ENCODE data around the gene TMTC3.

Gene TMTC3

DNA sequence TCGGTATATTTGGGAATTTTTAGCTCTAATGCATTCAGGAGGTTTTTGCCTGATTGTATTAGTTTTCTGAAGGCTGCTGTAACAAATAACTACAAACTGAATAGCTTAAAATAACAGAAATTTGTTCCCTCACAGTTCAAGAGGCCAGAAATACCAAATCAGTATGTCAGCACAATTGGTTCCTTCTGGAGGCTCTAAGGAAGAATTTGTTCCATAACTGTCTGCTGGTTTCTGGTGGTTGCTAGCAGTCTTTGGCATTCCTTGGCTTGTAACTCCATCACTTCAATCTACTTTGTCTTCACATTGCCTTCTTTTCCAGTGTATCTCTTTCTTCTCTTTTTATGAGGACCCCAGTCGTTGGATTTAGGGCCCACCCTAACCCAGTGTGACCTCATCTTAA is 21.3 kb downstream of the TMTC3 start:
- TF ChIP-seq, protein P1, sequence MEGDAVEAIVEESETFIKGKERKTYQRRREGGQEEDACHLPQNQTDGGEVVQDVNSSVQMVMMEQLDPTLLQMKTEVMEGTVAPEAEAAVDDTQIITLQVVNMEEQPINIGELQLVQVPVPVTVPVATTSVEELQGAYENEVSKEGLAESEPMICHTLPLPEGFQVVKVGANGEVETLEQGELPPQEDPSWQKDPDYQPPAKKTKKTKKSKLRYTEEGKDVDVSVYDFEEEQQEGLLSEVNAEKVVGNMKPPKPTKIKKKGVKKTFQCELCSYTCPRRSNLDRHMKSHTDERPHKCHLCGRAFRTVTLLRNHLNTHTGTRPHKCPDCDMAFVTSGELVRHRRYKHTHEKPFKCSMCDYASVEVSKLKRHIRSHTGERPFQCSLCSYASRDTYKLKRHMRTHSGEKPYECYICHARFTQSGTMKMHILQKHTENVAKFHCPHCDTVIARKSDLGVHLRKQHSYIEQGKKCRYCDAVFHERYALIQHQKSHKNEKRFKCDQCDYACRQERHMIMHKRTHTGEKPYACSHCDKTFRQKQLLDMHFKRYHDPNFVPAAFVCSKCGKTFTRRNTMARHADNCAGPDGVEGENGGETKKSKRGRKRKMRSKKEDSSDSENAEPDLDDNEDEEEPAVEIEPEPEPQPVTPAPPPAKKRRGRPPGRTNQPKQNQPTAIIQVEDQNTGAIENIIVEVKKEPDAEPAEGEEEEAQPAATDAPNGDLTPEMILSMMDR (conservative IDR thresholded peaks at IDR 0.05; ENCODE audit: low read length): no peak
- peak; percentile 31 for DNase-seq (ENCODE audit: low read depth)
- no peak overlapping the region for H3K4me3 ChIP-seq (ENCODE audit: low read length)

DNA sequence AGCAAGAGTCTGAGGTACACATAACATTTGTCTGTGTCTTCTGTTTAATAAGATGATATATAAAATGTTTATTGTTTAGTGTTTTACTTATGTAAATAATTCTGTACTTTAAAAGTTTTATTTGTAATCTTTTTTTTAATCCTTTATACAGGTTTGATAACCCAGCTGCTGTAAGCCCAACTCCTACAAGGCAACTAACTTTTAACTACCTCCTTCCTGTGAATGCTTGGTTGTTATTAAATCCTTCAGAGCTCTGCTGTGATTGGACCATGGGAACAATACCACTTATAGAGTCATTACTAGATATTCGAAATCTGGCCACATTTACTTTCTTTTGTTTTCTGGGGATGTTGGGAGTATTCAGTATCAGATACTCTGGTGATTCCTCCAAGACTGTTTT is 24.1 kb downstream of the TMTC3 start:
- TF ChIP-seq, protein P1 (conservative IDR thresholded peaks at IDR 0.05; ENCODE audit: low read length): no peak
- no peak for DNase-seq (ENCODE audit: low read depth)
- H3K4me3 ChIP-seq (ENCODE audit: low read length): no peak overlapping the region

DNA sequence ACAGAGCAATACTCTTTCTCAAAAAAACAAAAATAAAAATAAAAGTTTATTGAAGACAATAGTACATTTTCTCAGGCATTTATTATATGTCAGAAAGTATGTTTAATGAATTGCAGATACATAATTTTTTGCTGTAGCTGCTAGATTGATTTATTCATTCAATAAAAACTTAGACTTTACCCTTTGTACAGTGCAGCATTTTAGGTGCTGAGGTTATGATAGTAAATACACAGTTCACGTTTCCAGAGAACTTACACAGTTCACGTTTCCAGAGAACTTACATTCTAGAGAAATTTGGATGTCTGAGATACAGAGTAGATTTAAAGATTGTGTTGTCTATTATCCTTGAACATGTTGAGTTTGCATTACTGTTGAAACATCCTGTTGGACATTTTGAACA is 25.3 kb downstream of the TMTC3 start:
- DNase-seq (ENCODE audit: low read depth): no peak
- TF ChIP-seq, protein P1 (conservative IDR thresholded peaks at IDR 0.05; ENCODE audit: low read length): no peak
- no peak overlapping the region for H3K4me3 ChIP-seq (ENCODE audit: low read length)

DNA sequence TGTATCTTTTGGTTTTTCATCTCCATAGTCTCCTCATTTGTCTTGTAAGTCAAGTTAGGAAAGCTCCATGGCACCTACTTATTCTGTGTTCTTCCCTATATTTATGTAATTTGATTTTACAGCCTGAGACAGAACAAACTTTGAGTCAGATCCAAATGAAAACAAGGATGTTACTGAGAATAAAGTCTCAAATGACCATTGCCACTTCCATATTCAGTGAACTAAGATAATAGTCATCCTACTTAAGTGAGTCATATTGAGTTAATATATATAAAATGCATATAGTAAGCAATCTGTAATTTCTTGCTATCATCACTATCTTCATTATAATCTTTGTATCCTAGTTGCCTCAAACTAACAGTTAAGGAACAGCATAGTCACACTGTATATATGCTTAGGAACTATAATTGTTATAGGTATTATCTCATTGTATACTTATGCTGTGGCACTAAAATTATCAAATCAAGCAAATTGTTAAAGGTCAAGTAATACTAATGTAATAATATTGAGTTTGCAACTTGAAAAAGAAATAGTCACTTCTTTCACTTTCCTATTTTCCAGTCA is 30.8 kb downstream of the TMTC3 start:
- no peak overlapping the region for H3K4me3 ChIP-seq (ENCODE audit: low read length)
- DNase-seq (ENCODE audit: low read depth): no peak
- TF ChIP-seq, protein P1 (conservative IDR thresholded peaks at IDR 0.05; ENCODE audit: low read length): no peak

DNA sequence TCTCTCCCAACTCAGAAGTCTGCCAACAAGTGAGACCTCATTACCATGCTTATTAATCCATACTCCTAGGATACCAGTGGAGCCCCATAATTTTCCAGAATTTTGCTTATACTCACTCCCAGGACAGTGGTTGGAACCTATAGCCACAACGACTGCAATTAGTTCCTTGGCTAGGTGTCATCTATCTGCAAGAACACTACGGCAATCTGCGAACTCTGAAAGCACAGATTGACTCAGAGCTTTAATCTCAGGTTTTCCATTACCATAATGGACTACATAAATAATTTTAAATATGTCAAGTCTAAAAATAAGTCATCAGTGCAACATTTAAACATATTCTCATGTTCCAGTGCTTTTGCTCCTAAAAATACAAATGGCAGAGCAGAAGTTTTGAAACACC is 33.4 kb downstream of the TMTC3 start:
- TF ChIP-seq, protein P1 (conservative IDR thresholded peaks at IDR 0.05; ENCODE audit: low read length): no peak
- no peak for DNase-seq (ENCODE audit: low read depth)
- H3K4me3 ChIP-seq (ENCODE audit: low read length): no peak overlapping the region

DNA sequence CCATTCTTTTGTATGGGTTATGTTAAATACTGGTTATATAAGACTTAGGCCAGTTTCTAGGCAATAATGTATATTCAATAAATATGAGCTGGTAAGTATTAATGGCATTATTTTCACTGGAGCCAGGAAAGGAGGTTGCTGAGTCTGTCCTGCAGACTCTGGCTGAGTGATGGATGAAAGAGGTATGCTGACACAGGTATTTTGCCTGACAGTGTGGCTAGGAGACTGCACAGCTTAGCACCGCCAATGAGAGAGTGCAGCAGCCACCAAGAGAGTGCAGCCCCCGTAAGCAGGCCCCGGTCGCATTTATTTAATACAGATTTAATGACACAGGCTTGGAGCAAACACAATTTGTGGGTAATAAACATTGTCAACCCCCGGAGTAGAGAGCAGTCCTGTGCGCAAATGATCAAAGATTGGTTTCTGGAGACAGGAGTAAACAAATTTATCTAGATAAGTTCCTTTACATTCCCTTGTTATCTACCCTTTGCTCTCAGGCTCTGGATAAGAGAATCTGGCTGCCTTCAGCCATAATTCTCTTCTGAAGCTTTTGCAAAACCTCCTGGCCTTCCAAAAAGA is 37.4 kb downstream of the TMTC3 start:
- DNase-seq (ENCODE audit: low read depth): no peak
- TF ChIP-seq, protein P1 (conservative IDR thresholded peaks at IDR 0.05; ENCODE audit: low read length): no peak

DNA sequence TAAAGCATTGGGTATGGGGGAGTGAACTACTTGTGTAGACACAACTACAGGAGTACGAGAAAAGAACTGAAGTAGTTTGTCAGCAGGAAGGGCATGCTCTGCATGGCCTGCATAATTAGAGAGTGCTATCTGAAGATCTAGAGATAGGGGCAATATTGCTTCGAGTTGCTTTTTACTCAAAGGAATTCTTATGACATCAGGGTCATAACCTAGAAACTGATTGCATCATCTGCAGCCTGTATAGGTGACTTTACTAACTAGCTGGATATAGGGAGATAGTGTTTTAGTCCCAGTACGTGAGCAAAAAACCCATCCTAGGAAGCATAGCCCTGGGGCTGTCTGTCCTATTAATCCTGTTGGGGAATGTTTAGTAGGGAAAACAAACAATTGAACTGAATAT is 39.8 kb downstream of the TMTC3 start:
- TF ChIP-seq, protein P1 (conservative IDR thresholded peaks at IDR 0.05; ENCODE audit: low read length): no peak
- no peak overlapping the region for H3K4me3 ChIP-seq (ENCODE audit: low read length)
- DNase-seq (ENCODE audit: low read depth): no peak

More for the DNA sequence above, 37.4 kb downstream of the TMTC3 start:
- no peak overlapping the region for H3K4me3 ChIP-seq (ENCODE audit: low read length)
